MV-4-11 (cell line): ENCODE measurements around the gene NELL2.

Source experiments
- DNase-seq: peaks from one replicate; lab custom pipeline; 2025; lab: John Stamatoyannopoulos, UW

Gene NELL2

GRCh38 chr12:44476683-44477082 is 399.4 kb downstream of the NELL2 start:
- no peak for DNase-seq

DNA sequence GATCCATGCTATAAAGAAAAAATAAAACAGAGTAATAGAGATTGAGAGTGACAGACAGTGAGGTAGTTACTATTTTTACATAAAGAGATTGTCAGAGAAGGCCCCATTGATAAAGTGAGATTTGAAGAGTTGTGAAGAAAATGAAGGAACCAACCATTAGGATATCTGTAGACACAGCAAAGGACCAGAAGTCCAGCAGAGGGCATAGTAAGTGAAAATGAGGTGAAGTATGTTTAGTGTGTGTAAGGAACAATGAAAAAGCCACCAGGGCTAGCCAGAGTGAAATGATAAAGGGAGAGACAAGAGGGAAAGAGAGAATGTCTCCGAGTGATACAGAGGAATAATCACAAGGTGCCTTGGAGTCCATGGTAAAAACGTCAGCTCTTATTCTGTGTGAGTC is 411.0 kb downstream of the NELL2 start:
- no peak for DNase-seq

- DNase-seq = no peak
Observed at GRCh38 chr12:44464180-44464579, 411.9 kb downstream of the NELL2 start.

DNA sequence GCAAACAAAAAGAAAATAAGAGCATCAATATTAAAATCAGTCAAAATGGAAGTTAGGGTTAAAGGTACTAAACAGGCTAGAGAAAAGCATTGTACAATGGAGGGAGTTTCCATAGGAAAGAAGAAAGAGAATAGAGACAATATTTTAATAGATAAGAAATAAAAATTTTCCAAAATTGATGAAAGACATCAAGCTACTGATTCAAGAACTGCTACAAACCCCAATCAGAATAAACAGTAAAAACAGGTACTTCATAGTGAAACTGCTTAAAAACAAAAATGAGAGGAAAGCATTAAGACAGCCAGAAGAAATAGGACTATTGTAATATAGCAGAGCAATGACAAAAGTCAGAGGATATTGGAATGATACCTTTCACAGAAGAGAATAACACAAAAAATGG is 413.4 kb downstream of the NELL2 start:
- no peak for DNase-seq

GRCh38 chr12:44460261-44460660 is 415.9 kb downstream of the NELL2 start:
- no peak for DNase-seq

- no peak for DNase-seq
Observed at GRCh38 chr12:44459569-44459968, 416.5 kb downstream of the NELL2 start.
